Measurements from ENCODE around the gene RFPL4A.

GRCh38 chr19:55809381-55810058 is 50.6 kb downstream of the RFPL4A start:
- TF ChIP-seq POLR2AphosphoS5 (IDR thresholded peaks at IDR 0.05; ENCODE audit: borderline replicate concordance, low read depth, low read length) (peak; percentile 38; the same call in 1 of the 2 replicates), EZH2 (IDR thresholded peaks at IDR 0.05) (no peak), FOXP2 (optimal IDR thresholded peaks at IDR 0.05; ENCODE audit: control extremely low read depth, extremely low read length, insufficient read depth) (no peak)

Measured in SK-N-MC (cell line).